Trophoblast cell (in vitro differentiated cells and primary cell): Measurements from ENCODE around the gene SLC37A1.

ENCODE experiments used
- DNase-seq, 2 donors: peaks; one replicate each; pipeline ENCODE4 v3.0.0-alpha.2; 2016
- H2AFZ ChIP-seq: 2 replicates; pipeline ENCODE4 v1.6.1; 2013; ENCODE audit warnings: low read length, moderate library complexity, mild to moderate bottlenecking; ENCODE audit not compliant: insufficient read depth, poor library complexity
- H2AK5ac ChIP-seq: 2 replicates; pipeline ENCODE4 v1.6.1; 2013; ENCODE audit warnings: mild to moderate bottlenecking, low read length
- H2BK120ac ChIP-seq: 2 replicates; pipeline ENCODE4 v1.6.1; 2013; ENCODE audit warnings: low read length, mild to moderate bottlenecking, moderate library complexity; ENCODE audit not compliant: insufficient read depth, poor library complexity
- H2BK12ac ChIP-seq: 2 replicates; pipeline ENCODE4 v1.6.1; 2013; ENCODE audit warnings: mild to moderate bottlenecking, low read length, moderate library complexity
- H2BK5ac ChIP-seq: 2 replicates; pipeline ENCODE4 v1.6.1; 2013; ENCODE audit warnings: low read length, low read depth, moderate library complexity, mild to moderate bottlenecking; ENCODE audit not compliant: poor library complexity
- H3K14ac ChIP-seq: 2 replicates; pipeline ENCODE4 v1.6.1; 2013; ENCODE audit warnings: mild to moderate bottlenecking, low read length
- H3K18ac ChIP-seq: 2 replicates; pipeline ENCODE4 v1.6.1; 2013; ENCODE audit warnings: mild to moderate bottlenecking, low read length
- H3K23ac ChIP-seq: 2 replicates; pipeline ENCODE4 v1.6.1; 2013; ENCODE audit warnings: low read length
- H3K27ac ChIP-seq: 2 replicates; pipeline ENCODE4 v1.5.1; 2013; ENCODE audit warnings: low read depth, mild to moderate bottlenecking, inconsistent platforms, low read length, moderate library complexity
- H3K27me3 ChIP-seq: 2 replicates; pipeline ENCODE4 v1.6.1; 2013; ENCODE audit warnings: inconsistent platforms, mild to moderate bottlenecking, low read length, moderate library complexity; ENCODE audit not compliant: insufficient read depth
- H3K36me3 ChIP-seq, 2 experiments: 1 replicate in 1 of 2; 2 replicates in 1 of 2; pipeline ENCODE4 v1.6.1; 2013; ENCODE audit warnings: low read length in 2 of 2, mild to moderate bottlenecking in 2 of 2, moderate library complexity in 1 of 2; ENCODE audit not compliant: insufficient read depth in 2 of 2, control insufficient read depth in 1 of 2
- H3K4ac ChIP-seq: 2 replicates; pipeline ENCODE4 v1.6.1; 2013; ENCODE audit warnings: low read depth, mild to moderate bottlenecking, low read length, moderate library complexity
- H3K4me1 ChIP-seq, 2 experiments: 1 replicate in 1 of 2; 2 replicates in 1 of 2; pipeline ENCODE4 v1.6.1; 2013; ENCODE audit warnings: low read length in 2 of 2, mild to moderate bottlenecking in 2 of 2, moderate library complexity in 1 of 2; ENCODE audit not compliant: insufficient read depth in 2 of 2, control insufficient read depth in 1 of 2
- H3K4me2 ChIP-seq: 2 replicates; pipeline ENCODE4 v1.6.1; 2013; ENCODE audit warnings: inconsistent platforms, mild to moderate bottlenecking, low read length, moderate library complexity
- H3K4me3 ChIP-seq: 2 replicates; pipeline ENCODE4 v1.5.1; 2013; ENCODE audit warnings: mild to moderate bottlenecking, low read depth, low read length, inconsistent platforms
- H3K79me1 ChIP-seq: one replicate; pipeline ENCODE4 v1.6.1; 2013; ENCODE audit warnings: low read length
- H3K79me2 ChIP-seq: 2 replicates; pipeline ENCODE4 v1.6.1; 2013; ENCODE audit warnings: low read length, mild to moderate bottlenecking; ENCODE audit not compliant: control insufficient read depth, insufficient read depth, poor library complexity
- H3K9ac ChIP-seq: 2 replicates; pipeline ENCODE4 v1.6.1; 2013; ENCODE audit warnings: mild to moderate bottlenecking, low read length
- H3K9me3 ChIP-seq: 2 replicates; pipeline ENCODE4 v1.6.1; 2013; ENCODE audit warnings: low read depth, mild to moderate bottlenecking, control low read depth, inconsistent platforms, low read length; ENCODE audit not compliant: insufficient read depth
- H4K12ac ChIP-seq: 2 replicates; pipeline ENCODE4 v1.6.1; 2013; ENCODE audit warnings: low read depth, mild to moderate bottlenecking, low read length, moderate library complexity
- H4K8ac ChIP-seq: 2 replicates; pipeline ENCODE4 v1.6.1; 2013; ENCODE audit warnings: low read depth, mild to moderate bottlenecking, low read length, moderate library complexity
- H4K91ac ChIP-seq: one replicate; pipeline ENCODE4 v1.6.1; 2013; ENCODE audit warnings: low read depth, mild to moderate bottlenecking, low read length, moderate library complexity
- WGBS: extraction: QIAGEN DNeasy Blood & Tissue Kit; methylation state at CpG from one replicate; pipeline ENCODE4 v1.1.7; 2013; ENCODE audit warnings: missing lambda C conversion rate; ENCODE audit not compliant: insufficient read length, insufficient coverage; ENCODE audit errors: extremely low coverage; 5-methylcytosine and 5-hydroxymethylcytosine counted together

The SLC37A1 gene

GRCh38 chr21:42607102-42607501, 93.5 kb downstream of the SLC37A1 start:
- WGBS: no CpG with 5 or more reads among the region's 4 CpGs
- H3K14ac ChIP-seq: no peak overlapping the region
- H3K9me3 ChIP-seq: peaks cover 11% of the 10 kb centered on the region
- no peaks in the 10 kb centered on the region for H3K27me3 ChIP-seq
- H3K4ac ChIP-seq: no peak overlapping the region
- H3K4me1 ChIP-seq: no peaks in the 10 kb centered on the region
- no peak overlapping the region for H4K91ac ChIP-seq
- no peaks in the 10 kb centered on the region for H3K79me1 ChIP-seq
- H2BK5ac ChIP-seq: no peak overlapping the region
- no peak overlapping the region for H4K8ac ChIP-seq
- H3K4me3 ChIP-seq: no peak overlapping the region
- no peak overlapping the region for H3K23ac ChIP-seq
- H3K36me3 ChIP-seq: no peaks in the 10 kb centered on the region
- H2BK12ac ChIP-seq: no peak overlapping the region
- no peak overlapping the region for H2AK5ac ChIP-seq
- H2AFZ ChIP-seq: no peak overlapping the region
- no peak overlapping the region for H4K12ac ChIP-seq
- DNase-seq: no peak
- no peaks in the 10 kb centered on the region for H3K79me2 ChIP-seq
- no peak overlapping the region for H3K4me2 ChIP-seq
- no peak overlapping the region for H3K9ac ChIP-seq
- H3K27ac ChIP-seq: no peak overlapping the region
- no peak overlapping the region for H2BK120ac ChIP-seq
- no peak overlapping the region for H3K18ac ChIP-seq

GRCh38 chr21:42607525-42608102, 94.0 kb downstream of the SLC37A1 start:
- H2AK5ac ChIP-seq: no peak overlapping the region
- no peaks in the 10 kb centered on the region for H3K36me3 ChIP-seq
- H4K91ac ChIP-seq: no peak overlapping the region
- no peaks in the 10 kb centered on the region for H3K79me2 ChIP-seq
- H3K27ac ChIP-seq: no peak overlapping the region
- H3K4me2 ChIP-seq: no peak overlapping the region
- no peak overlapping the region for H2BK12ac ChIP-seq
- H3K4me3 ChIP-seq: no peak overlapping the region
- peak in 1 of 2 donors; percentile 47 for DNase-seq
- no peak overlapping the region for H4K12ac ChIP-seq
- H3K9ac ChIP-seq: no peak overlapping the region
- no peak overlapping the region for H3K14ac ChIP-seq
- H3K79me1 ChIP-seq: no peaks in the 10 kb centered on the region
- no peak overlapping the region for H4K8ac ChIP-seq
- no peaks in the 10 kb centered on the region for H3K27me3 ChIP-seq
- H2AFZ ChIP-seq: no peak overlapping the region
- H3K18ac ChIP-seq: no peak overlapping the region
- no peak overlapping the region for H3K23ac ChIP-seq
- H2BK120ac ChIP-seq: no peak overlapping the region
- H2BK5ac ChIP-seq: no peak overlapping the region
- H3K9me3 ChIP-seq: peaks cover 11% of the 10 kb centered on the region
- no CpG with 5 or more reads among the region's 5 CpGs for WGBS
- no peaks in the 10 kb centered on the region for H3K4me1 ChIP-seq
- no peak overlapping the region for H3K4ac ChIP-seq

GRCh38 chr21:42608446-42608845, 94.8 kb downstream of the SLC37A1 start:
- no peaks in the 10 kb centered on the region for H3K27me3 ChIP-seq
- H3K4me3 ChIP-seq: no peak overlapping the region
- H3K4me2 ChIP-seq: no peak overlapping the region
- no peak overlapping the region for H2BK5ac ChIP-seq
- no peak overlapping the region for H3K14ac ChIP-seq
- H3K23ac ChIP-seq: no peak overlapping the region
- no peak for DNase-seq
- peaks cover 11% of the 10 kb centered on the region for H3K9me3 ChIP-seq
- WGBS: no CpG with 5 or more reads among the region's 4 CpGs
- H4K91ac ChIP-seq: no peak overlapping the region
- H2BK120ac ChIP-seq: no peak overlapping the region
- H3K27ac ChIP-seq: no peak overlapping the region
- no peak overlapping the region for H2BK12ac ChIP-seq
- no peak overlapping the region for H2AK5ac ChIP-seq
- no peak overlapping the region for H3K18ac ChIP-seq
- no peaks in the 10 kb centered on the region for H3K4me1 ChIP-seq
- H3K4ac ChIP-seq: no peak overlapping the region
- H3K79me2 ChIP-seq: no peaks in the 10 kb centered on the region
- no peak overlapping the region for H3K9ac ChIP-seq
- no peaks in the 10 kb centered on the region for H3K36me3 ChIP-seq
- no peaks in the 10 kb centered on the region for H3K79me1 ChIP-seq
- H4K12ac ChIP-seq: no peak overlapping the region
- no peak overlapping the region for H4K8ac ChIP-seq
- H2AFZ ChIP-seq: no peak overlapping the region

GRCh38 chr21:42609811-42610210, 96.2 kb downstream of the SLC37A1 start:
- Histone ChIP-seq H3K4me1 (peaks cover 0 to 3% of the 10 kb centered on the region in 2 experiments), H3K36me3 (no peaks in the 10 kb centered on the region), H3K4me2 (no peak overlapping the region), H3K14ac (no peak overlapping the region), H4K8ac (no peak overlapping the region), H2BK12ac (no peak overlapping the region), H2BK120ac (no peak overlapping the region), H3K79me1 (peaks cover 3% of the 10 kb centered on the region), H4K91ac (no peak overlapping the region), H3K4ac (no peak overlapping the region), H2AFZ (no peak overlapping the region), H3K9ac (no peak overlapping the region), H3K9me3 (peaks cover 9% of the 10 kb centered on the region), H2AK5ac (no peak overlapping the region), H2BK5ac (no peak overlapping the region), H3K27ac (no peak overlapping the region), H3K27me3 (no peaks in the 10 kb centered on the region), H3K23ac (no peak overlapping the region), H4K12ac (no peak overlapping the region), H3K18ac (no peak overlapping the region), H3K4me3 (no peak overlapping the region), H3K79me2 (no peaks in the 10 kb centered on the region)
- no CpG with 5 or more reads among the region's 2 CpGs for WGBS
- DNase-seq: no peak
